SK-N-SH (cell line): ENCODE measurements around the gene GLS.

ENCODE experiments used
- CTCF ChIP-seq: fragments of 200-600 bp; sonication (generic); IDR thresholded peaks from 2 replicates; pipeline ENCODE4 v1.6.1; 2017; ENCODE audit warnings: antibody characterized with exemption, mild to moderate bottlenecking, moderate library complexity
- EZH2phosphoT487 ChIP-seq: fragments of 200-600 bp; sonication (generic); IDR thresholded peaks from 2 replicates; pipeline ENCODE4 v1.6.1; 2017; ENCODE audit warnings: low read depth, mixed run types, mild to moderate bottlenecking, antibody characterized with exemption, moderate library complexity, borderline replicate concordance
- GABPA ChIP-seq: IDR thresholded peaks from 2 replicates; pipeline ENCODE4 v1.4.0; 2012; ENCODE audit warnings: low read depth, mild to moderate bottlenecking
- POLR2AphosphoS5 ChIP-seq: IDR thresholded peaks from 2 replicates; pipeline ENCODE4 v1.6.1; 2012; ENCODE audit warnings: low read depth, low read length
- RAD21 ChIP-seq: IDR thresholded peaks from 2 replicates; pipeline ENCODE4 v1.6.1; 2012; ENCODE audit warnings: mild to moderate bottlenecking, low read length
- REST ChIP-seq: IDR thresholded peaks from 2 replicates; pipeline ENCODE4 v1.6.1; 2012; ENCODE audit warnings: mild to moderate bottlenecking, low read depth, low read length, moderate library complexity
- SMC3 ChIP-seq: IDR thresholded peaks from 2 replicates; pipeline ENCODE4 v1.6.1; 2012; ENCODE audit warnings: low read depth, low read length, improper control_type of control experiment
- TAF1 ChIP-seq: IDR thresholded peaks from 2 replicates; pipeline ENCODE4 v1.6.1; 2012; ENCODE audit warnings: low read depth, mild to moderate bottlenecking, low read length, moderate library complexity, borderline replicate concordance
- TCF12 ChIP-seq: IDR thresholded peaks from 2 replicates; pipeline ENCODE4 v1.4.0; 2012
- USF2 ChIP-seq: fragments of 150-350 bp; IDR thresholded peaks from 2 replicates; pipeline ENCODE4 v1.6.1; 2017; ENCODE audit warnings: antibody characterized with exemption, low read length, low read depth, borderline replicate concordance
- TF ChIP-seq, protein P1 (sequence below): IDR thresholded peaks from 2 replicates; pipeline ENCODE4 v1.4.0; 2012; ENCODE audit warnings: low read depth

GRCh38 chr2:191013682-191013931, 133.0 kb downstream of the GLS start:
- no peak for TF ChIP-seq CTCF
- TF ChIP-seq POLR2AphosphoS5 = no peak
- TF ChIP-seq USF2 = no peak
- TF ChIP-seq REST = no peak
- no peak for TF ChIP-seq GABPA
- TF ChIP-seq TAF1 = no peak
- TF ChIP-seq EZH2phosphoT487 = no peak
- no peak for TF ChIP-seq TCF12
- TF ChIP-seq RAD21 = no peak
- TF ChIP-seq, protein P1, sequence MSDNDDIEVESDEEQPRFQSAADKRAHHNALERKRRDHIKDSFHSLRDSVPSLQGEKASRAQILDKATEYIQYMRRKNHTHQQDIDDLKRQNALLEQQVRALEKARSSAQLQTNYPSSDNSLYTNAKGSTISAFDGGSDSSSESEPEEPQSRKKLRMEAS = no peak
- no peak for TF ChIP-seq SMC3
